ENCODE data around the gene QPCT.

QPCT gene

GRCh38 chr2:37335604-37336003 lies 8.8 kb upstream of the QPCT start:
- H3K4me3 ChIP-seq (ENCODE audit: low read length): no peak overlapping the region
- no peak for TF ChIP-seq ZNF274 (IDR thresholded peaks at IDR 0.05; ENCODE audit: low read depth, low read length)

DNA sequence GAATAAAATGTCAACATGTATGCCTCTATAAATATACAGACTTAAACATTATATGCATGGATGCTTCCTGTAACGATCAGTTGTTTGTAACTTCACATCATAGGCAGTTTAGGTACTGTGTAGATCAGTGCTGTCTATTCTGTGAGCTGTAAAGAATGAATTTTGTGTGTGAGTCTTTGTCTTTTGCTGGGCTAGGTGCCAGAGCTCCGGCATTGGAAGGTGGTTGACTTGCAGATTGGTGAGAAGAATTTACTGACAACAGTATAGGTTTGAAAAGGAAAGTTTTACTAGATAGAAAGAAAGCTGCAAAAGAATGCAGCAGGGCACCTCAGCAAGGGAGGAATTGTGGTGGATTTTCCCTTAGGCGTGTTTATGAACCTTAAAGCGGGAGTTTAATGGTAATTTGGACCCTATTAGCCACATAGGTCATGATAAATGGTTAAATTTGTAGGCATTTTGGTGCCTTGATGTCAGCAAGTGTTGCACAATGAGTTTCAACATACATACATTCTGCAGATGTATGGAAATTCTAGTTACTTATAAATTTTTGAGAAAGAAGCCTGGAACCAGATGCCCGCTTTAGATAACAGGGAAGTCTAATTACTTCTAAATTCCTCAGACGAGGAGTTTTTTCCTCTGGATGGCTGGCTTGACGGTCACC lies 6.7 kb upstream of the QPCT start:
- TF ChIP-seq ZNF274 (IDR thresholded peaks at IDR 0.05; ENCODE audit: low read depth, low read length): no peak
- H3K4me3 ChIP-seq (ENCODE audit: low read length): no peak overlapping the region

DNA sequence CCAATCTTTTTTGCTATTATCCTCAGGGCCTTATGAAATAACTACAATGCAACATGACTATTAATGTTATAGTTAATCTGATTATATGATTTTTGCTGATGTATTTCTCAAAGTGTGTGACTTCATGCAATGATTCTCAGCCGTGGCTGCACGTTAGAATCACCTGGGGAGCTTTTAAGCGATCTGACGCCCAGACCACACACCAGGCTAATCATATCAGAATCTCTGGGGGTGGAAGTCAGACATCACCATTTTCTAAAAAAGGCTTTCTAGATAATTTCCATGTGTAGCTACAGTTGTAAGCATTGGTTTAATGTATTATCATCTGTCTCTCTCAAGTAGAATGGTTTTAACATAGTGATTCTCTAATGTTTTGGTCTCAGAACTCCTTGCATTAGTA lies 5.5 kb upstream of the QPCT start:
- no peak for TF ChIP-seq ZNF274 (IDR thresholded peaks at IDR 0.05; ENCODE audit: low read depth, low read length)
- H3K4me3 ChIP-seq (ENCODE audit: low read length): no peak overlapping the region

DNA sequence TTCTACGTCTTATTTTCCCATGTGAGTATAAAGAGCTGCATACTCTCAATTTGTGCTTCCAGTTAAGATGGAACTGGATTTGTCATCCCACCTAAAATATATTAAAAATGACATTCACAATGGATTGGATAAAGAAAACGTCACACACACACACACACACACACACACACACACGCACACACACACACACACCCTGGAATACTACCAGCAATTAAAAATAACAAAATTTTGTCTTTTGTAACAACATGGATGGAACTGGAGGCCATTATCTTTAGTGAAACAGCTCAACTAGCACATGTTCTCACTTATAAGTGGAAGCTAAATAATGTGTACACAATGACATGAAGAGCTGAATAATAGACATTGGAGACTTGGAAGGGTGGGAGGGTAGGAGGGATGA lies 3.8 kb upstream of the QPCT start:
- no peak overlapping the region for H3K4me3 ChIP-seq (ENCODE audit: low read length)
- no peak for TF ChIP-seq ZNF274 (IDR thresholded peaks at IDR 0.05; ENCODE audit: low read depth, low read length)

GRCh38 chr2:37342591-37343220 lies 1.7 kb upstream of the QPCT start:
- no peak for TF ChIP-seq ZNF274 (IDR thresholded peaks at IDR 0.05; ENCODE audit: low read depth, low read length)

DNA sequence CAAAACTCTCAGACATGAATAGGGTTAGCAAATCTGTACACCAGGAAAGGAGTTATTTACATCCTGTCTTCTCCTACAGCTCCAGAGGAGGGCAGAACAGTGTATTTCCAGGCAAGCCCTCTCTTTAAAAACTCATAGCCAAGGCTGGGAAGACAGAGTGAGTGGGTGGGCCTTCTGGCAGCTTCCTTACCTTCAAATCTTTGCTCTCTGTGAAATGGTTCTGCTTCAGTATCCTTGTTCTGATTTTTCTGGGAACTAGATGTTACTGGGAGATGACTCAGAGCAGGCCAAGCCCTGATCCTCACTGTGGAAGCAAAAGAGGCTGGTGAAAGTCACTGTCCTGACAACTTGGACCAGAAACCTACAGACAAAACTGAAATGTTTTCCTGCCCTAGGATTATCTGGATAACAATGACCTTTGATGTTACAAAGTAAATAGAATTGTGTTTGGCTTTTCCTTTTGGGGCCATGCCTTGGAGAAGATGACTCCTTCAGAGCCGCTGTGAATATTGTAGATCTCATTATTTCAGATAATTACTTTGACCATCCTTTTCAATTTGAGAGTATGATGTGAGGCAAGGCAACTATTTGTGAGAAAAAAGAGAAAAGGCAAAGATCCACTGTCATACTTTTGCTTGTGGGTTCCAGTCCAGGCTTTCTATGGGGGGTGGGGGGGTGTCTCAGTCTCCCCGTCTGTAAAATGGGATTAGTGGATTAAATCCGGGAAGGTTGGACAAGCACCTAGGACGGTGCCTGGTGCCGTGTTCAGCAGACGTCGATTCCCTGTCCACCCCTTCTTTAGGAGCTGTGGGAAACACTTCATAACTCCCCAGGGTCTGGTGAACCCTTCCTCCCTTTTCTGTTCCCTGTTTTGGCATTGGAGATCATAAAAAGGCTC lies 644 bp upstream of the QPCT start:
- TF ChIP-seq ZNF274 (IDR thresholded peaks at IDR 0.05; ENCODE audit: low read depth, low read length): no peak
- H3K4me3 ChIP-seq (ENCODE audit: low read length): no peak overlapping the region; the same call in 1 of the 2 replicates

More at GRCh38 chr2:37342591-37343220, 1.7 kb upstream of the QPCT start:
- H3K4me3 ChIP-seq (ENCODE audit: low read length): no peak overlapping the region

DNA sequence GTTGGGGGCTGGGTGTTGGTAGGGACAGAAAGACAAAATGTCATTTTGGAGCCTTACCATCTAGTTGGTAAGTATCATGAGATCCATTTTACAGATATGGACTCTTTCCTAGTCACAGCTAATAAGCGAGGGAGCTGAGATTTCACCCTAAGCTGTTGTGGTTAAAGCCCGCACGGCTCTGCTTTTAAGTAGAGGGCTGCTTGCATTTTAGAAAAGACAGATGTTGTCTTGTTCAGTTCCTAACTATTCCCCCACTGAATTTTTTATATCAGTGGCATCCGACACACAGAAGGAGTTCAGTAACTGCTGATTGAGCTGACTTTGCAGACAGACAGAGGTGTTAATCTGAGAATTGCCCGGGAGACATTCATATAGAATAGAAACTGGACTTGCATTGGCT lies 3.7 kb downstream of the QPCT start:
- H3K4me3 ChIP-seq (ENCODE audit: low read length): no peak overlapping the region
- TF ChIP-seq ZNF274 (IDR thresholded peaks at IDR 0.05; ENCODE audit: low read depth, low read length): no peak

DNA sequence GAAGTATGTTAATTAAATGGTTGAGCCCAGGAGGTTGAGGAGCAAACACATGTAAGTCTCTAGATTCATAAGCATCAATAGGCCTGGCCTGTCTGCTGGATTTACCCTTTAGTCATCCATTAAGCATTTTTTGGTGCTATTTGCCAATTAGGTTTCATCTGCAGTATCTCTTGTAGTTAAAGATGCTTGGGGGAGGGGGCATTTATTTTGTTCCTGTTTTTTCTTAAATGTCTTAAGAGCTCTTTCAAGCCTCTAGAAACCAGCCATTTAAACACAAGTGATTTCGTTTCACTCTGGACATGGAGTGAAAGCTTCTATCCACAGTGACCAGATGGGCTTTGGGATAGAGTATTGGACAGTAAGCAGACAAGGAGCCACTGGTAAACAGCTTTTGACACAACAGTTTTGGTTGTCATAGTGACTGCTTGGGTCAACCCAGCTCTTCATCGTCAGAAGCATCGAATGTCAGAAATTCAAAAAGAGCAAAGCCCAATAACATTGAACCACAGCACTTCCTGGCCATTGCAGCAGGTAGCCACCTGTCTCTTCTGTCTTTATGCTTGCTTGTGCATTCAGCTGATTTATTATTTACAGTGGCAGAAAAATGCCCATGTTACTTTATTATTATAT lies 4.9 kb downstream of the QPCT start:
- no peak overlapping the region for H3K4me3 ChIP-seq (ENCODE audit: low read length)
- TF ChIP-seq ZNF274 (IDR thresholded peaks at IDR 0.05; ENCODE audit: low read depth, low read length): no peak

DNA sequence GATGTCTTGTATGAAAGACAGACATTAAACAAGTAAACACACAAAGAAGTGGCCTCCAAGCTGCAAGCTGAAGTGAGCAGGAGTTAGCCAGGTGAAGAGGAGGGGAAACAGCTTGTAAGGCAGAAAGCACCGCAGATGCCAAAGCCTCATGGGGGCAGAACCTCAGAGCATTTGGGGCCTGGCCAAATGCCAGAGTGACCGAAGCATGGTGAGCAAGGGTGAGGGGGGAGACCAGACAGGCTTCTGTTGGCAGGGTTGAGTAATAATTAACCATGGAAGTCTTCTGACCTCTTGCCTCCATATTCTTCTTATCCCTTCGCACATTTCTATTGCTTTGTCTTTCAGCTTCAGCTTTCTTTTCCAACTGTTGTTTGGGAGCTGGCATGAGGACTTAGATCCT lies 5.6 kb downstream of the QPCT start:
- no peak for TF ChIP-seq ZNF274 (IDR thresholded peaks at IDR 0.05; ENCODE audit: low read depth, low read length)
- no peak overlapping the region for H3K4me3 ChIP-seq (ENCODE audit: low read length)

GRCh38 chr2:37354531-37354930 lies 10.1 kb downstream of the QPCT start:
- no peak for TF ChIP-seq ZNF274 (IDR thresholded peaks at IDR 0.05; ENCODE audit: low read depth, low read length)
- no peak overlapping the region for H3K4me3 ChIP-seq (ENCODE audit: low read length)

GRCh38 chr2:37355735-37356134 lies 11.3 kb downstream of the QPCT start:
- TF ChIP-seq ZNF274 (IDR thresholded peaks at IDR 0.05; ENCODE audit: low read depth, low read length): no peak
- H3K4me3 ChIP-seq (ENCODE audit: low read length): no peak overlapping the region

DNA sequence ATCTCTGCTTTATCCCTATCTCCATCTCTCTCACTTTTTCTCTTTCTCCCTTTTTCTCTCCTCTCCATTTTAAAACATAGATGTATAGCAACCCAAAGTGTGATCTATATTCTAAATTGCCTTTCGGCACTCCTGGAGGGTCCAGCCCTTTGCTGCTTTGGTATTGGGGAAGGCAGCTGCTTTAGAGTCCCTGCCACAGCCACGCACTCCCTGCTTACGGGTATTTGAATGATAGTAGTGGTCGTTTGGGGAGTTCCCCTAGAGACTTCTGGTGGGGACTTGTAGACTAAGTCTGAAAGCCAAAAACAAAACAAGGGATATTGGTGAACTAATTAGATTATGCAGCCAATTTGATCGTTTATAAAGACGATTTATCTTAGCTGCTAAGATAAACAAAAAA lies 11.9 kb downstream of the QPCT start:
- no peak for TF ChIP-seq ZNF274 (IDR thresholded peaks at IDR 0.05; ENCODE audit: low read depth, low read length)
- H3K4me3 ChIP-seq (ENCODE audit: low read length): no peak overlapping the region

GRCh38 chr2:37357069-37357468 lies 12.6 kb downstream of the QPCT start:
- TF ChIP-seq ZNF274 (IDR thresholded peaks at IDR 0.05; ENCODE audit: low read depth, low read length): no peak
- H3K4me3 ChIP-seq (ENCODE audit: low read length): no peak overlapping the region

DNA sequence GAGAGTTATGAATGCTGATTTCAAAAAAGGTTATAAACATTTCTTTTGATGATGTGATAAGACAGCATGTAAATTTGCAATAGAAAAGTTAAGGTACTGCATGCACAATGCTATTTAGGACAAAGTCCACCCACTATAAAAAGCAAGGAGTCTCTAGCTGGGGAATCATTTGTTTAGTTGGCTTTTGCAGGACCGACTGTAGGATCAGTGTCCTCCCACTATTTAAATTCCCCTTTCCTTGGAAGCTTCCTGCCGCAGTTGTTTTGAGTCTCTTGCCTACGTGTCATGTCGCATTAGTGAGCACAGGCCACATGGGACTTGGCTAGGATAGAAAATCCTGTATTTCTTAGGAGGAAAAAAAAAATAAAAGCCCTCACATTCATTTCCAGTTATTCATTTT lies 13.1 kb downstream of the QPCT start:
- TF ChIP-seq ZNF274 (IDR thresholded peaks at IDR 0.05; ENCODE audit: low read depth, low read length): no peak

More for the DNA sequence above, 13.1 kb downstream of the QPCT start:
- no peak overlapping the region for H3K4me3 ChIP-seq (ENCODE audit: low read length)

Data from GM08714 (cell line).